TTC549 (cell line): ENCODE results near the gene HSPA9.
A peak's percentile ranks its signal among the peaks of the same experiment; 100 is the strongest.

Experiments used
- FAIRE-seq: peaks from 2 replicates; lab custom pipeline; 2012; peaks lifted over from hg19 to GRCh38; lab: Jason Lieb, UNC

HSPA9 gene

DNA sequence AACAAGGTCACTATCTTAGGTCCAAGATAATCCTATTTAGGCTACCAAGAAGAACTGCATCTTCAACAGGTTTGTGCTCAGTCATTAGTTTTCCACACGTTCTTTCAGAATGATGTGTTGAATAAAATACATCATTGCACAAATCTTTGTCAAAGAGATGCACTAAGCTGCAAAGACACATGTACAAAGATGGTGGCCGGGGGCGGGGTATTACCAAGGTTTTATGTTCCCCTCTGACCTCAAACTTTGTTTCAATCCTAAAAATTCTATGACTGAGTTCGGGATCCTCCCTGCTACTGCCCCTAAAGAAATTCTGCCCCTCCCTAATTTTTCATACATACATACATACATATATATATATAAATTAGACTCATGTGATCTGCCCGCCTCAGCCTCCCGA, 14.2 kb downstream of the HSPA9 start:
- FAIRE-seq: no peak

DNA sequence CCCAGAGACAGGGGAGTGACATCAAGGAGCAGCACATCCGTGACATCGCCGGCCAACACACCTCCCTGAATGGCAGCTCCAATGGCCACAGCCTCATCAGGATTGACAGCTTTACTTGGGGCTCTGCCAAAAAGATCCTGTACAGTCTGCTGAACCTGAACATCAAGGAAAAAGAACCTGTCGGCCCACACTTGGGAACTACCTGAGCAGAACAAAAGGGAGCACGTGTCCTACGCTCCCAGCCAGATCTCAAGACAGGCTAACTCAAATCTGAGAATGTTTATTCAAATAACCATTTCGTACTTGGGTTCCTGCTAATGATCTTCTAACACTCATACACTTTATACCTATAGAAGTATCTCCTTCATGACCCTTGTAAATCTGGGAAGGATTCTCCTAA, 15.3 kb downstream of the HSPA9 start:
- no peak for FAIRE-seq

DNA sequence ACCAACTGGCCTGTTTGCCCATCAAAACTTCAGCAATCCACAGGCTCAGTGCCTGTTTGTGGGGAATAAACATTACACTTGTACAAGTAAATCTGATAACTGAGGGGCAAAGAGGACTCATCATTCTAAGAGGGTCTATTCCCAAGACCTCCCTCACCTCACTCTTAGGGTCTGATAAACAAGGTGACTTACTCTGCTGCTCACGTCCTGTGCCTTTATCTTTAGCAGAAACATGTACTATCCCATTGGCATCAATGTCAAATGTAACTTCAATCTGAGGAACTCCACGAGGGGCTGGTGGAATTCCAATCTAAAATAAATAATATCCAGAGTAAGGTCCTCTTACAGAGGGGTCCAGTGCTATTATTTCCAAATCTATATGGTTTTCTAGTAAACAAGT, 17.5 kb downstream of the HSPA9 start:
- no peak for FAIRE-seq

DNA sequence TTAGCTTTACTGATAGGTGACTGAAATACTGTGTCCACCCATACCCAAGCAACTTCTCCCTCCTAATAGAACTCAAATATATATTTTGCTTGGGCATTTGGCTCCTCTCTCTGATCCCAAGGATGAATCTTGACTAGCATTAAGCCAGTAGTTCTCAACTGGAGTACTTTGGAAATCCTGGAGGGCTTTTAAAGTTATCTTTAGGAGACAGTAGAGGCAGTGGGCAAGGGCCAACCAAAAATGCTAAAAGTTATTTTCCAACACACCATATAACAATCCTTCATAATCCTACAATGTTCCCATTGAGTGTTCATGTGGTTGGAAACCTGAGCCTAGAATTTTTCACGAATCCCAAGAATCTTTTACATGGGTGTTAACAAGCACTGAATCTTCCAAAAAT, 21.1 kb downstream of the HSPA9 start:
- FAIRE-seq: no peak

DNA sequence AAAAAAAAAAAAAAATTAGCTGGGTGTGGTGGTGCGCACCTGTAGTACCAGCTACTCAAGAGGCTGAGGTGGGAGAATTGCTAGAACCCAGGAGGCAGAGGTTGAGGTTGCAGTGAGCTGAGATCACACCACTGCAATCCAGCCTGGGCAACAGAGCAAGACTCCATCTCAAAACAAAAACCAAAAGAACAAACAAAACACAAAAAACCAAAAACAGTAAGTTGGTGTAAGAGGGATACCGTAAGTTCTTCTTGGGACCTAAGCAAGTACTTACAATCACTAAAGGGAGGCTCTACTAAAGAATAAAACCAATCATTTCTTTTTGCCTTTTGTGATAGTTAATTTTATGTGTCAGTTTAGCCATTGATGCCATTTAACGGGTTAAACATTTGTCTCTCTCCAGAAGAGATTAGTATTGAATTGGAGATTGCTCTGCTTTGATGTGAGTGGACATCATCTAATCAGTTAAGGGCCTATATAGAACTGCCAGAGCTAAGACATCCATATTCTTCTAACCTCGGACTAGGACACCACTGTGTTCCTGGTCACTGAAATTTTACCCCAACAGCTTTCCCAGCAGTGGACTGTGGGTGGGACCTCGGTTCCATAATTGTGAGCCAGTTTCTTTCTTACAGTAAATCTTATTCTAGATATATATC, 21.6 kb downstream of the HSPA9 start:
- no peak for FAIRE-seq

DNA sequence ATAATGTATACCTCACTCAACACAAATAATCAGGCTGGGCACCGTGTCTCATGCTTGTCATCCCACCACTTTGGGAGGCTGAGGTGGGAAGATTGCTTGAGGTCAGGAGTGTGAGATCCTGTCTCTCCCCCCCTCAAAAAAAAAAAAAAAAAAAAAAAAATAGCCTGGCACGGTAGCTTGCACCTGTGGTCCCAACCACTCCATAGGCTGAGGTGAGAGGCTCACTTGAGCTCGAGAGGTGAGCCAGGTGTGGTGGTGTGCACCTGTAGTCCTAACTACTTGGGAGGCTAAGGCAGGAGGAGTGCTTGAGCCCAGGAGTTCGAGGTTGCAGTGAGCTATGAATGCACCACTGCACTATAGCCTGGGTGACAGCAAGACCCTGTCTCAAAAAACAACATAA, 22.5 kb downstream of the HSPA9 start:
- no peak for FAIRE-seq

DNA sequence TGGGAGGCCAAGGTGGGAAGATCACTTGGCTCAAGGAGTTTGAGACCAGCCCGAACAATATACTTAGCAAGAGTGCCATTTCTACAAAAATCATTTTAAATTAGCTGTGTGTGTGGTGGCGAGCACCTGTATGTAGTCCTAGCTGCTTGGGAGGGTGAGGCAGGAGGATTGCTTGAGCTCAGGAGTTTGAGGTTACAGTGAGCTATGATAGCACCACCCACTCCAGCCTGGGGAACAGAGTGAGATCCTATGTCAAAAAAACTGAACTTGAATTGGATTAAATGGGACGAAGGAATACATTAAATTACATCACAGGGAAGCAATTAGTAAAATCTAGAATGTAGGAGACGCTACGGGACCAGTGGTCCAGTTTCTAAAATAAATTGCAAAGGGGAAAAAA, 25.8 kb downstream of the HSPA9 start:
- FAIRE-seq: no peak

DNA sequence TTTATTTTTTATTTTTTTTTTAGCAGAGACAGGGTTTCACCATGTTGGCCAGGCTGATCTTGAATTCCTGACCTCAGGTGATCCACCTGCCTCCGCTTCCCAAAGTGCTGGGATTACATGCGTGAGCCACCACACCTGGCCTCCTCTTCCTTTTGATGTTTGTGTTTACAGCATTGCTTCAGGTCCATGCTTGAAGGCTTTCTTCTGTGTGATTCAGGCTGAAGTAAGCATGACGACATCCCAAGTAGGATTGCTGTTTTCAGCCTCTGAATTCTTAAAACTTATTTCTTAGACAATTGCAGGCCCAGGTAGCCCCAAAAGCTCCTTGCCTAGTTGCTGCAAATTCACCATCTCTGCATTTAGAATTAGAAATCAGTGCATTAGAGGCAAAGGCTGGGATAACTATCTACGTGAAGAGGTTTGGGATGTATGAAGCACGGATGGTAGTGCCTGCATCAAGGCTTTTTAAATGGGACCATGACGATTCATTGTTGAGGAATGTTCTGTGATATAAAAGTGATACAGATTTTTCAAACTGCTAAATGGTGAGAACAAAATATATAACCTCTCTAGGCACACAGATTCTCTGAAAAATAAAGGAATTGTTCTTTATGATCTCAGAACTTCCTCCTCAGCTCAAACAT, 29.2 kb downstream of the HSPA9 start:
- FAIRE-seq: no peak

DNA sequence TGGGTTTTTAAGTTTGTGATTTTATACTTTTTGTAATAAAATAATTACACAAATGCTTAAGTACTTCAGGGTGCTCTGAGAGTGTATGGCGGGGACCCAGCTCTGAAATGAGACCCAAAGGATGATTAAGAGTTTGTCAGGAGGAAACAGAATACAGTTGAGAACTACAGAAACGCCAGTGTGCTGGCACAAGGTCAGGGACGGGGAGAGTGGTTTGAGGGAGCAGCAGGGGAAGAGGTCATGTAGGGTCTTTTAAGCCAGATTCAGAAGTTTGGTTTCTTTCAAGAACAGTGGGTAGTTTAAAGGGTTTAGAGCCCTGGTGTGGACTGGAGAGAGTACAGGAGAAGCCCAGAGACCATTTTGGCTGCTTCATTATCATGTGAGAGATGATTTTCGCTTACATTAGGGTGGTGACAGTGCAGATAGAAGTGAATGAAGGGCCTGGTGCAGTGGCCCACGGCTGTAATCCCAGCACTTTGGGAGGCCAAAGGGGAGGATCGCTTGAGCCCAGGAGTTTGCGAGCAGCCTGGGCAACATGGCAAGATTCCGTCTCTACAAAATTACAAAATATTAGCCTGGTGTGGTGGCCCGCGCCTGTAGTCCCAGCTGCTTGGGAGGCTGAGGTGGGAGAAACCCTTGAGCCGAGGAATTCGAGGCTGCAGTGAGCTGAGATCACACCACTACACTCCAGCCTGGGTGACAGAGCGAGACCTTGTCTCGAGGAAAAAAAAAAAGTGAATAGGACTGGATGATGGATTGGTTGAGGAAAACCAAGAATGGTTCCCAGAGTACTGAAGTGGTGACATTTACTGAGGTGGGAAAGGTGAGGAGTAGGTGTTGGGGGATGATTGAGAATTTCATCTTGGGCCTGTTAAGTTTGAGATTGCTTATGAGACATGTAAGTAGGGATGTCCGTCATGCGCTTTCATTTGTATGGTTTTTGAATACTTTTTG, 30.7 kb downstream of the HSPA9 start:
- no peak for FAIRE-seq

DNA sequence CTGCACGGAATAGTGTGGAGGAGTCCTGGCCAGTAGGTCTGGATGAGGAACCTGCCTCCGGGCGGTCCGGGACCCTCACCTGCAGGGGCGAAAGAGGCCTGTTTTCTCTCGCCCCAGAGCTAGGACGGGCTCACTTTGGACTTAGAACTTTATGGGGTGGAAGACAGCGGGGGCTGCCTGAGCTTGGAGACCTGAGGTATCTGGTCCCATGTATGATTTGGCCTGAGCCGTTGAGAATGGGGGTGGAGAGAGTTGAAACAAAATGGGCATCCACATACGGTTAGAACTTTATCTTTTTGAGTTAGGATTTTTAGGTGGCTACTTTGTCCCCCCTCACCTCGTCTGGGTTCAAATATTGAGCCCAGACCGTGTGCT, 31.5 kb downstream of the HSPA9 start:
- no peak for FAIRE-seq

DNA sequence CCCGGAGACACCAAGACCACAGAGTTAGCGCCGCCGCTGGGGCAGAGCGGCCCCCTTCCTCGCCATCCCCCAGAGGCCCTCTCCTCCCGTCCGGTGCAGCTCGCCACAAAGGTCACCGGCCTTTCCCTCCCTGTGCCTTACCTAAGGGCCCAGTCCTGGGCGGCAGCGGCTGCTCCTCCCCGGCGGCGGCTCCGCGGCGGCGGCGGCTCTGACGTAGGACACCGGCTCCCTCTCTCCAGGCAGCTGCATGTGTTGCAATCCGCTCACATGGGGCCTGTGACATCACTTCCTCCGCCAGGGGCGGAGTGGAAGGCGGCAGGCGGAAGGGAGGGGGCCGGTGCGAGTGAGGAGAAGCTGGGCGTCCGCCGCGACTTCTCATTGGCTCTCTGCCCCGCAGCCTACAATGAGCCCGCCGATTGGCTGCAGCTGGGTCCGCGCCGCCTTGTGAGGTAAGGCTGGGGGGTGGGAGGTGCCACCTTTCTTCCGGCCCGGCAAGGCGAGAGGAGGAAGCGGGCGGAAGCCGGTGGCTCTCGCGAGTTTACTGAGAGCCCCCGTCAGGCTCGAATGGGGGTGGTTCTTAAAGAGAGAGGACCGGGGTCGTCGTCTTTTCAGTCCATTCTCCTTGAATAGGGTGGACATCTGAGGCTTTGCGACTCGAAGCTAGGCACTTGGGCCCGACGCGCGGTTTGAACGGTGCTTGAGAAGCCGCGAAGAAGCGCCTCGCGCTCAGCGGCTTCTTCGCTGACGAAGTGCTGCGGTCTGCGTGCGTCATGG, 32.1 kb downstream of the HSPA9 start, which contains the start of gene ETF1:
Gene ETF1, minus strand, starts transcription at position 281 of the 774 bp plus-strand sequence. CDS start 318 bp downstream, outside the sequence.
- FAIRE-seq: peak; percentile 96

DNA sequence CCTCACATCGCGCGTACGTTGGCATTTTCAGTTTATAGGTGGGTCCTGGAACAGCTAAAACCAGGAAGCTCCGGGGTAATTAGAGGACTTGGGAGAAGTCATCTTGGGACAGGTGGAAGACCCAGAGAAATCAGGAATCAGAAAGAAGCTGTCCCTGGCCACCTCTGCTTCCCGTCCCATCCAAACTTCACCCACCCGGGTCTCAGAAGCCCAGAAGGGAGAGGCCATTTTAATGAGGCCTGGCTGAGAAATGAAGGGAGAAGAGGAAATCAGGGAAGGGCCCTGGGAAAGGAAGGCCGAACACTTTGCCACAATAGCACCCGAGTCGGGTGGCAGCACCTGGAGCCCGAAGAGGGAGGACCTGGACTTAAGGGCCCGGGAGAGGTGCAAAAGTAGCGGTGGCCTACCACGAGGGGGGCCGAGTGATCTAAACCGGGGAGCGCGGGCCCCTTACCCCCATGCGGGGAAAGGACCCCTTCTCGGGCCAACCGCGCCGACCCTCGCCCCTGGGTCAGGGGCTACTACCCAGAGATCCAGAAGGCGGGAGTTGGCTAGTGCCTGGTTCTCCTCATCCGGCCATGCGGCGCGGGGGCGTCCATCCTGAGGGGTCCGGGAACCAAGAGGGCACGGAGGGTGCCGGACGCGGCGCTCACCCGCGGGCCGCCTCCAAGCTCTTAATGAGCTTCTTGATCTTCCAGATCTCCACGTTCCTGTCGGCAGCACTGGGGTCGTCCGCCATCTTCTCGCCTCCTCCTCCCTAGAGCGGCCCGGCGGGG, 32.8 kb downstream of the HSPA9 start:
- no peak for FAIRE-seq

DNA sequence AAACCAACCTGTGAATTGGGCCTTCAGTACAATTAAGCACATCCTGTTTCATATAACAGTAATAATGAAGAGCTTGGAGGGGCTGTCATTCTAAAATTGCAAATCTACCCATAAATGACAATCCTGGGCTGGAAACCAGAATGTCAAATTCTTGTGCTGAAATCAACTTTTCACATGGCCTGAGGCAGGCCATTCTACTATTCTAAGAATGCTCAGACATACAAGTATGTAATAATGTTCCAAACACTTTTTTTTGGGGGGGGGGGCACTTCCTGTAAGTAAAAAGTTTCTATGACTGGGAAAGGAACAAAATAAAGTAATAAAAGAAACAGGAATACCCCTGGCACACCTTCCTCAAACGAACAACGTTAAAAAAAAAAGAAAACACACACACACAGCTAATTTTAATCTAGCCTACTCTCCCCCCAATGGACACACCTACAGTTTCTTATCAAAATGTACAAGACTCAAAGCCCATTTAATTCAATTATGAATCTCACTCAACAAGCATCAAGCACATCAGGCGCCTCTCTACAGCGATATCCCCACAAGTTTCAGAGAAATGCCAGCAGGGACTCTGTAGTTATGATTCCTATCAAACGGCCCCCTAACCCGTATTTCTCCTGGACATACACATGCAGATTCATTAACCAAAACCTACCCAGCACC, 33.6 kb downstream of the HSPA9 start:
- FAIRE-seq: no peak

DNA sequence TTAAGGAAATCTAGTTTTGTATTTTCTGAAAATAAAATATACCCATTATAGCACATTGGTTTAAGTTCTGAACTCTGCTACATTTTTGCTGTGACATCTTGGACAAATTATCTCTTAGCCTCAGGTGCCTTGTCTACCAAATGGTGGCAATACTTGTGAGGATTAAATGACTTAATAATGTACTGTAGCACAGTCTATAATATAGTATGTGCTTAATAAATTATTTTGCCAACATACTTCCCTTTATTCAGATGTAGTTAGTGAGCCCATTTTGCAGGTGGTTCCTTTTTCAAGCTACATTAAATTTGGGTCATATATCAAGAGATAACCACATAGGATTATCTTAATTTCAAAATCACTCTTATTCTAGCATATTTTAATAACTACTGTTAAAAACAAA, 35.4 kb downstream of the HSPA9 start:
- no peak for FAIRE-seq

DNA sequence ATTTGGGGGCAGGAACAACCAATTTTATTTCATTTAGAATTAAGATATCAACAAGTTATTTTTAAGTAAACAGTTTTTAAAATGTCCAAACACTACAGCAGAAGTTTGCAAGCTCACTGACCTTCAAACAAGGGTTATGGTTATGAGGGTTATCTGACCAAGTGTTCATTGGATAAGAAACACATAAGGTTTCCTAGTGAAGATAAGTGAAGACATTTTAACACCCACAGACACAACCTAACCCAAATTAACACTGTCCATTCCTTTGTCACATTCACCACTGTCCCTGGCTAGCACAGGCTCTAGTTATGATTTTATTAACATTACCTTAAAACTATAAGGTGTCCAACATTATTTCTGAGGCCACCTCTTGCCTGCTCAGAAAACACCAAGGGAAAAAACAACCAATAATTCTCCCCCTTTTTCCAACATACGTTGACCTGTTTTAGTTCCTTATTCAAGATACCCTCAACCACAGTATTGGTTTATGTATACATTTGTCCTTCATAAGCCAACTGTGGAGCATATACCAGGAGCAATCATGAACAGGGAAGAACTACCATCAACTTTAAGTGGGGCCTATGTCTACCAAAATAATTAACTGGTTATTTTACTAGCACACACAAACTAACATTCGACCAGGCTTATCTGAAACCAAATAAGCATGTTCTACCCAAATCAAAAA, 36.1 kb downstream of the HSPA9 start:
- FAIRE-seq: no peak

DNA sequence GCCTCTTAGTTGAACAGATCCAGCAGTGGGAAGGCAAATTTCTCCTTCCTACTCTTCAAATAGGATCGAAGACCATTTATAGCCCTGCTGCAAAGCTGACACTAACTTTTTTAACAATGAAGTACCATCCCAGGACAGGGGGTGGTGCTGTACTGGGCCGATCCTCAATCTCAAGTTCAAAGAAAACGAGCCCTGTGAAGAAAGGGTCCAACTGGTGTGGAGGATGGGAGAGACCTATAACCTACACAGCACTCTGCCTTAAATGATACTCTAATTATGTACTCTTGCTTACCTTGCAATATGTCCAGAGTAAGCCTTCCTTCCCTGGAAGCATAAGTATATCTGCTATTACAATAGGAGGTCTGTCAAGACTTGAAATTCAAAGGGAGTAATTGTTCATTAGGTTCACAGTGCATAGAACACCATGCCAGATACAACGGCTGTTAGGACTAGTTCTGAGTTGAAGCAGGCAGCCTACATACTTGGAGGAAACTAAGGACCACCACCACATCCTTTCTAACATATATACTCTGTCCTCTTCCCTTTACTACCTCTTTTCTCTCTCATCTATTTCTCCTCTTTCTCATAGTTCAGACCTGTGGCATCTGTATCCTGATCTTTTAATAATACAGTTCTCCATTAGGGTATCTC, 38.4 kb downstream of the HSPA9 start:
- no peak for FAIRE-seq

DNA sequence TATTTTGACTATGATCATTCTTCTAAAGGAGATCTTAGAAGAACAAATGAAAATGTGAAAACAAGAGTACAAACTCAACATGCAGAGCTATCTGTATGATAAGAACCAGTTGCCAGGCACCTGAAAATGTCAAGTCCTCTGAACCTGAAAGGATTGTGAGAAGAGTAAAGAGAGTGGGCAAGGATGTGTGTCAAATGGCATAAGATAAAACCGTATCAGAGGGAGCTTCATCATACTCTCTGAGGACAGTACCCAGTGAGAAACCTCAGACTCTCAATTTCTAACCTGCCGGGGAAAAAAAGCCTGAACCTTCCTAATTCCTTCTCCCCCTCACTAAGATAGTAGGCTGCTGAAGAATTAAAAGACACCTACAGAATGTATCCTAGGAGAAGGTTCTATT, 39.0 kb downstream of the HSPA9 start:
- FAIRE-seq: no peak

DNA sequence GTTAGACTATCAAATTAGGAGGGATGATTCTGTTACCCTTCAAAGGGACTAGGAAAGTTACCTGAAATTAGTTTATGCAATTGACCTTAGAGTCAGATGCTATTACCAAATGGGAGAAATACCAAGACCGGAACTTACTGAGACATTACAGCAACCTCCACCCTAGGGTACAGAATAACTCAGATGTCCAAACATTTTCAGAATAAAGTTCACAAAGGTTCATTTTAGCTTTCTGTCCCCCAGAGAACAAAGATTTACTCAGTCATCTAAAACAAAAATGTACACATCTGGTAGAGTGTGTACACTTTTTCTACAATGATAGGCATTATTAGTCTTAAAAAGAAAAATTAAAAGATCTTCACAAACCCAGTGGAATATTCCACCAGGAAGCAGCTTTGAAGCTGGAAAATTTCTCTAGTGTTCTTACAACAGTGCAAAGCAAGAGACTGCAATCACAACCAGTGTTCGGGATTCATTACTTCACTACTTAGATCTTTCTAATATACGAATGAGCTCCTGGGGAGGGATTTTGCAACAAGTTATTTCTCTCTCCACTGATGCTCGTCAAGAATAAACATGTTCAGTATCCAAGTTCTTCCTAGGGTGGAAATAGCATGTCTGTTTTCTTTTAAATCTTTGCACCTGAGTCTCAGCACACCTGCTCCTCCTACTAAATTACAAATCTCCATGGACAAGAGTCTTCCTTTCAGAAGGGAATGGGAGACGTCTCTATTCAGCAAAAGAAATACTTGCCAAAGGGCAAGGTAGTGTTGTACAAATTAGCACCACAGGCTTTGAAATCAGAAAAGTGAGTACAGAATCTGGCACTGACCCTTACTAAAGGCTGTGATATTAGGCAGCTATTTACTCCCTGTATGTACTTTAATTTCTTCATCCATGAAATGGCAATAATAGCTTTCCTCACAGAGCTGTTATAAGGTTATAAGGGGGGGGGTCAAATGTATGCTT, 40.9 kb downstream of the HSPA9 start:
- FAIRE-seq: no peak

DNA sequence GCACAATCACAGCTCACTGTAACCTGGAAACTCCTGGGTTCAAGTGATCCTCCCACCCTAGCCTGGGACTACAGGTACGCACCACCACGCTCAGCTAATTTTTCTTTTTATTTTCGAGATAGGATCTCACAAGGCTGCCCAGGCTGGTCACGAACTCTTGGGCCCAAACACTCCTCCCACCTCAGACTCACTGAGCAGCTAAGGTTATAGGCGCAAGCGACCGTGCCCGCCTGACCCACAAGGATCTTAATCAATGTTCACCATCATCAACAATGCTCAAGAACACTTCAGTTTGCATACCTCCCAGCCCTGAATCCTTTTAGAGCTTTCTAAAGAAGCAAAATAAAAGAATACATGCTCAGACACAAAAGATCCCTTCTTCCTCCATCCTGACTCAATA, 45.4 kb downstream of the HSPA9 start:
- FAIRE-seq: no peak
